ENCODE results near the gene ARID5B.

The ARID5B gene

GRCh38 chr10:62017491-62017870 is 116.0 kb downstream of the ARID5B start:
- no peaks in the 10 kb centered on the region for H3K9me3 ChIP-seq (ENCODE audit: control insufficient read depth in 2 of 2, low read length in 2 of 2)
- peaks cover 21% of the 10 kb centered on the region for H3K4me1 ChIP-seq (ENCODE audit: control insufficient read depth, insufficient read depth, low read length)
- no peak overlapping the region for H3K4me3 ChIP-seq (ENCODE audit: low read length in 2 of 2)
- no peak overlapping the region for H3K27ac ChIP-seq (ENCODE audit: low read length)
- no peaks in the 10 kb centered on the region for H3K36me3 ChIP-seq (ENCODE audit: control insufficient read depth in 2 of 2, insufficient read depth in 2 of 2, low read length in 2 of 2)
- no peaks in the 10 kb centered on the region for H3K27me3 ChIP-seq (ENCODE audit: control insufficient read depth in 1 of 2, insufficient read depth in 2 of 2, low read length in 2 of 2)
- H3K9ac ChIP-seq (ENCODE audit: low read length in 2 of 2) = no peak overlapping the region

GRCh38 chr10:62018131-62018911 is 116.8 kb downstream of the ARID5B start:
- no peaks in the 10 kb centered on the region for H3K9me3 ChIP-seq (ENCODE audit: control insufficient read depth in 2 of 2, low read length in 2 of 2)
- no peak overlapping the region for H3K4me3 ChIP-seq (ENCODE audit: low read length in 2 of 2)
- no peak overlapping the region for H3K9ac ChIP-seq (ENCODE audit: low read length in 2 of 2)
- H3K27ac ChIP-seq (ENCODE audit: low read length) = no peak overlapping the region
- peaks cover 21% of the 10 kb centered on the region for H3K4me1 ChIP-seq (ENCODE audit: control insufficient read depth, insufficient read depth, low read length)
- no peaks in the 10 kb centered on the region for H3K36me3 ChIP-seq (ENCODE audit: control insufficient read depth in 2 of 2, insufficient read depth in 2 of 2, low read length in 2 of 2)
- no peaks in the 10 kb centered on the region for H3K27me3 ChIP-seq (ENCODE audit: control insufficient read depth in 1 of 2, insufficient read depth in 2 of 2, low read length in 2 of 2)

- no peaks in the 10 kb centered on the region for H3K36me3 ChIP-seq (ENCODE audit: control insufficient read depth in 2 of 2, insufficient read depth in 2 of 2, low read length in 2 of 2)
- peaks cover 21% of the 10 kb centered on the region for H3K4me1 ChIP-seq (ENCODE audit: control insufficient read depth, insufficient read depth, low read length)
- no peak overlapping the region for H3K27ac ChIP-seq (ENCODE audit: low read length)
- no peak overlapping the region for H3K9ac ChIP-seq (ENCODE audit: low read length in 2 of 2)
- no peaks in the 10 kb centered on the region for H3K9me3 ChIP-seq (ENCODE audit: control insufficient read depth in 2 of 2, low read length in 2 of 2)
- peak overlapping the region in 1 of 2 donors; percentile 5 for H3K4me3 ChIP-seq (ENCODE audit: low read length in 2 of 2)
- H3K27me3 ChIP-seq (ENCODE audit: control insufficient read depth in 1 of 2, insufficient read depth in 2 of 2, low read length in 2 of 2) = no peaks in the 10 kb centered on the region
These were observed 117.7 kb downstream of the ARID5B start for GRCh38 chr10:62019013-62019684.

- Histone ChIP-seq H3K4me1 (ENCODE audit: control insufficient read depth, insufficient read depth, low read length) (peaks cover 21% of the 10 kb centered on the region), H3K4me3 (ENCODE audit: low read length in 2 of 2) (peak overlapping the region in 1 of 2 donors; percentile 5), H3K36me3 (ENCODE audit: control insufficient read depth in 2 of 2, insufficient read depth in 2 of 2, low read length in 2 of 2) (no peaks in the 10 kb centered on the region), H3K27ac (ENCODE audit: low read length) (no peak overlapping the region), H3K9ac (ENCODE audit: low read length in 2 of 2) (no peak overlapping the region), H3K9me3 (ENCODE audit: control insufficient read depth in 2 of 2, low read length in 2 of 2) (no peaks in the 10 kb centered on the region), H3K27me3 (ENCODE audit: control insufficient read depth in 1 of 2, insufficient read depth in 2 of 2, low read length in 2 of 2) (no peaks in the 10 kb centered on the region)
These were observed 118.3 kb downstream of the ARID5B start for GRCh38 chr10:62019685-62020359.

- Histone ChIP-seq H3K27ac (ENCODE audit: low read length) (no peak overlapping the region), H3K9me3 (ENCODE audit: control insufficient read depth in 2 of 2, low read length in 2 of 2) (no peaks in the 10 kb centered on the region), H3K36me3 (ENCODE audit: control insufficient read depth in 2 of 2, insufficient read depth in 2 of 2, low read length in 2 of 2) (no peaks in the 10 kb centered on the region), H3K4me1 (ENCODE audit: control insufficient read depth, insufficient read depth, low read length) (peaks cover 21% of the 10 kb centered on the region), H3K9ac (ENCODE audit: low read length in 2 of 2) (no peak overlapping the region), H3K27me3 (ENCODE audit: control insufficient read depth in 1 of 2, insufficient read depth in 2 of 2, low read length in 2 of 2) (no peaks in the 10 kb centered on the region), H3K4me3 (ENCODE audit: low read length in 2 of 2) (no peak overlapping the region)
These were observed 119.7 kb downstream of the ARID5B start for GRCh38 chr10:62021128-62021665.

GRCh38 chr10:62021978-62022802 is 120.7 kb downstream of the ARID5B start:
- Histone ChIP-seq H3K27ac (ENCODE audit: low read length) (no peak overlapping the region), H3K27me3 (ENCODE audit: control insufficient read depth in 1 of 2, insufficient read depth in 2 of 2, low read length in 2 of 2) (no peaks in the 10 kb centered on the region), H3K4me1 (ENCODE audit: control insufficient read depth, insufficient read depth, low read length) (peaks cover 13% of the 10 kb centered on the region)

GRCh38 chr10:62022830-62023229 is 121.3 kb downstream of the ARID5B start:
- Histone ChIP-seq H3K36me3 (ENCODE audit: control insufficient read depth in 2 of 2, insufficient read depth in 2 of 2, low read length in 2 of 2) (no peaks in the 10 kb centered on the region), H3K27ac (ENCODE audit: low read length) (no peak overlapping the region), H3K4me3 (ENCODE audit: low read length in 2 of 2) (no peak overlapping the region), H3K27me3 (ENCODE audit: control insufficient read depth in 1 of 2, insufficient read depth in 2 of 2, low read length in 2 of 2) (no peaks in the 10 kb centered on the region), H3K9ac (ENCODE audit: low read length in 2 of 2) (no peak overlapping the region), H3K9me3 (ENCODE audit: control insufficient read depth in 2 of 2, low read length in 2 of 2) (no peaks in the 10 kb centered on the region), H3K4me1 (ENCODE audit: control insufficient read depth, insufficient read depth, low read length) (peaks cover 9% of the 10 kb centered on the region)

More at GRCh38 chr10:62021978-62022802, 120.7 kb downstream of the ARID5B start:
- no peak overlapping the region for H3K4me3 ChIP-seq (ENCODE audit: low read length in 2 of 2)
- no peaks in the 10 kb centered on the region for H3K36me3 ChIP-seq (ENCODE audit: control insufficient read depth in 2 of 2, insufficient read depth in 2 of 2, low read length in 2 of 2)
- no peak overlapping the region for H3K9ac ChIP-seq (ENCODE audit: low read length in 2 of 2)
- no peaks in the 10 kb centered on the region for H3K9me3 ChIP-seq (ENCODE audit: control insufficient read depth in 2 of 2, low read length in 2 of 2)

- no peaks in the 10 kb centered on the region for H3K27me3 ChIP-seq (ENCODE audit: control insufficient read depth in 1 of 2, insufficient read depth in 2 of 2, low read length in 2 of 2)
- no peak overlapping the region for H3K4me3 ChIP-seq (ENCODE audit: low read length in 2 of 2)
- H3K4me1 ChIP-seq (ENCODE audit: control insufficient read depth, insufficient read depth, low read length) = peaks cover 7% of the 10 kb centered on the region
- no peak overlapping the region for H3K27ac ChIP-seq (ENCODE audit: low read length)
- no peaks in the 10 kb centered on the region for H3K9me3 ChIP-seq (ENCODE audit: control insufficient read depth in 2 of 2, low read length in 2 of 2)
- H3K9ac ChIP-seq (ENCODE audit: low read length in 2 of 2) = no peak overlapping the region
- H3K36me3 ChIP-seq (ENCODE audit: control insufficient read depth in 2 of 2, insufficient read depth in 2 of 2, low read length in 2 of 2) = no peaks in the 10 kb centered on the region
These were observed 121.8 kb downstream of the ARID5B start for GRCh38 chr10:62023329-62023728.

- Histone ChIP-seq H3K27me3 (ENCODE audit: control insufficient read depth in 1 of 2, insufficient read depth in 2 of 2, low read length in 2 of 2) (no peaks in the 10 kb centered on the region), H3K9me3 (ENCODE audit: control insufficient read depth in 2 of 2, low read length in 2 of 2) (no peaks in the 10 kb centered on the region), H3K4me3 (ENCODE audit: low read length in 2 of 2) (no peak overlapping the region), H3K4me1 (ENCODE audit: control insufficient read depth, insufficient read depth, low read length) (no peaks in the 10 kb centered on the region), H3K27ac (ENCODE audit: low read length) (no peak overlapping the region), H3K9ac (ENCODE audit: low read length in 2 of 2) (no peak overlapping the region), H3K36me3 (ENCODE audit: control insufficient read depth in 2 of 2, insufficient read depth in 2 of 2, low read length in 2 of 2) (no peaks in the 10 kb centered on the region)
These were observed 122.7 kb downstream of the ARID5B start for GRCh38 chr10:62024026-62024701.
